GM12878 (cell line): ENCODE results near the gene PTPN12. TPM values are rescaled to one million over a fixed set of nuclear protein-coding genes. Genes with fewer than 3 reads are reported as not detected.
"Not testable (repeated sequence)": the region's sequence is repeated elsewhere in the genome, so short reads cannot be mapped to it uniquely, and the experiment has no call there.

Source experiments
- ATAC-seq: fragments of 200-7000 bp; cut with Tn5 transposase; 3 replicates; pipeline ENCODE4 v1.9.1; 2020; ENCODE audit warnings: mild to moderate bottlenecking, moderate library complexity
- BruUV-seq: library from RNA; stranded (reverse); fragments of 400-500 nt; replicated peaks from 2 replicates; lab custom pipeline; 2021; lab: Mats Ljungman, UMichigan
- CTCF ChIA-PET: fragments of 300-600 bp; sonication (Branson Sonifier 250); formaldehyde crosslinking; extraction: SDS; loops from one replicate; lab custom pipeline; 2021; ENCODE audit warnings: inconsistent platforms; lab: Yijun Ruan, JAX
- POLR2A ChIA-PET: fragments of 350-600 bp; formaldehyde crosslinking; extraction: SDS; loops from one replicate; lab custom pipeline; 2021; ENCODE audit warnings: inconsistent platforms; lab: Charles Lee
- RAD21 ChIA-PET: fragments of 300-600 bp; sonication (Branson Sonifier 250); formaldehyde crosslinking; loops from one replicate; lab custom pipeline; 2023; ENCODE audit warnings: antibody characterized with exemption; ENCODE audit not compliant: unreplicated experiment; lab: Charles Lee
- SMC1A ChIA-PET: fragments of 300-600 bp; sonication (Branson Sonifier 250); formaldehyde crosslinking; loops from one replicate; lab custom pipeline; 2023; ENCODE audit not compliant: unreplicated experiment, uncharacterized antibody; lab: Charles Lee
- DNase-seq: peaks from one replicate; pipeline ENCODE4 v3.0.0-alpha.2; 2011; ENCODE audit warnings: low read depth, low spot score
- FAIRE-seq: peaks from 3 replicates; lab custom pipeline; 2011; peaks lifted over from hg19 to GRCh38; lab: Jason Lieb, UNC
- H2AFZ ChIP-seq: 2 replicates; pipeline ENCODE4 v1.6.0; 2011; ENCODE audit warnings: low read depth, low read length, control low read depth; ENCODE audit not compliant: control insufficient read depth
- H3K27ac ChIP-seq: 2 replicates; pipeline ENCODE4 v1.5.1; 2011; ENCODE audit warnings: control low read depth; ENCODE audit not compliant: control insufficient read depth, insufficient read depth
- H3K27me3 ChIP-seq, 2 experiments: replicated peaks in 1 of 2; 2 replicates each; pipeline versions ENCODE4 v1.6.0 to v1.6.1; 2011; ENCODE audit warnings: low read length in 1 of 2; ENCODE audit not compliant: control insufficient read depth in 2 of 2, insufficient read depth in 2 of 2
- H3K36me3 ChIP-seq, 2 experiments: 2 replicates each; pipeline ENCODE4 v1.5.1; 2011; ENCODE audit warnings: low read length in 1 of 2; ENCODE audit not compliant: control insufficient read depth in 2 of 2, insufficient read depth in 2 of 2
- H3K4me1 ChIP-seq: 2 replicates; pipeline ENCODE4 v1.6.1; 2011; ENCODE audit warnings: mild to moderate bottlenecking, low read length, moderate library complexity, mixed read lengths; ENCODE audit not compliant: control insufficient read depth, insufficient read depth
- H3K4me2 ChIP-seq: 2 replicates; pipeline ENCODE4 v1.6.0; 2011; ENCODE audit warnings: control low read depth; ENCODE audit not compliant: control insufficient read depth, insufficient read depth
- H3K4me3 ChIP-seq: fragments of 200-600 bp; sonication (generic); 2 replicates; pipeline ENCODE4 v1.5.1; 2016
- H3K79me2 ChIP-seq: 2 replicates; pipeline ENCODE4 v1.6.0; 2011; ENCODE audit warnings: low read length; ENCODE audit not compliant: control insufficient read depth, insufficient read depth
- H3K9ac ChIP-seq: 2 replicates; pipeline ENCODE4 v1.8.0; 2011; ENCODE audit warnings: low read length, control low read depth, mixed read lengths; ENCODE audit not compliant: control insufficient read depth, insufficient read depth
- H3K9me3 ChIP-seq: replicated peaks from 3 replicates; pipeline ENCODE4 v1.5.1; 2011; ENCODE audit warnings: mild to moderate bottlenecking, low read length; ENCODE audit not compliant: control insufficient read depth, insufficient read depth
- H4K20me1 ChIP-seq: 2 replicates; pipeline ENCODE4 v1.6.0; 2011; ENCODE audit not compliant: control insufficient read depth, insufficient read depth
- YY1 ChIP-seq: IDR thresholded peaks from 2 replicates; pipeline ENCODE4 v1.6.1; 2011; ENCODE audit warnings: low read depth, mild to moderate bottlenecking, low read length
- ZNF207 ChIP-seq: fragments of 450-650 bp; IDR thresholded peaks from 2 replicates; pipeline ENCODE4 v1.6.1; 2014; ENCODE audit warnings: antibody characterized with exemption, mild to moderate bottlenecking, borderline replicate concordance
- WGBS: methylation state at CpG from one replicate; pipeline ENCODE4 v1.1.6; 2016; ENCODE audit warnings: low lambda C conversion rate; ENCODE audit not compliant: insufficient replicate concordance, insufficient coverage; ENCODE audit errors: missing lambda C conversion rate; 5-methylcytosine and 5-hydroxymethylcytosine counted together
- in situ Hi-C: fragments of 300-500 bp; cut with MboI; formaldehyde crosslinking; loops from 9 replicates; pipeline ENCODE4 v1.14.3; 2018; ENCODE audit warnings: mixed read lengths
- intact Hi-C: fragments of 100-400 bp; cut with micrococcal nuclease; formaldehyde crosslinking; loops from one replicate; pipeline ENCODE4 v1.14.2; 2022; ENCODE audit not compliant: unreplicated experiment
- polyA plus RNA-seq, 11 experiments: library from polyadenylated mRNA; depleted of rRNA in 4 of 11; unstranded in 6 of 11; stranded (reverse) in 5 of 11; fragments of >200 nt; fragmentation: Nextera tagmentation in 4 of 11; fragmentation: Illumina TruSeq in 1 of 11; extraction: Ambion mirVana in 4 of 11; extraction: Trizol in 1 of 11; gene quantifications; 1 replicate in 1 of 11; 2 replicates in 10 of 11; pipeline versions ENCODE4 v1.2.1 to v1.2.3, GENCODE V29; 2011 to 2016; ENCODE audit warnings: inconsistent platforms in 2 of 11, missing spikeins in 2 of 11, low read depth in 1 of 11
- total RNA-seq, 4 experiments: library from RNA; depleted of rRNA in 3 of 4; stranded (reverse); fragments of >200 nt in 3 of 4; fragmentation: Illumina TruSeq in 1 of 4; extraction: Trizol in 1 of 4; gene quantifications; 2 replicates each; pipeline versions ENCODE4 v1.2.1 to v1.2.3, GENCODE V29; 2013 to 2021

PTPN12 gene
- total and polyA plus RNA-seq, 10 of the 15 experiments (the other 5 are each of a cell fraction or from before 2014, with no cell fraction given) = 6.6 to 52.9 (median 17.4) TPM

DNA sequence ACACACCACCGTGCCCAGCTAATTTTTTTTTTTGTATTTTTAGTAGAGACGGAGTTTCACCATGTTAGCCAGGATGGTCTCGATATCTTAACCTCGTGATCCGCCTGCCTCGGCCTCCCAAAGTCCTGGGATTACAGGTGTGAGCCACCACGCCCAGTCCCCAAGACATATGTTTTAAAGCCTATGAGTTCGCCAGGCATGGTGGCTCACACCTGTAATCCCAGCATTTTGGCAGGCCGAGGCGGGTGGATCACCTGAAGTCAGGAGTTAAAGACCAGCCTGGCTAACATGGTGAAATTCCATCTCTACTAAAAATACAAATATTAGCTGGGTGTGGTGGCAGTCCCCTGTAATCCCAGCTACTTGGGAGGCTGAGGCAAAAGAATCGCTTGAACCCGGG is 115.7 kb downstream of the PTPN12 start:
- H3K4me2 ChIP-seq, H3K9ac ChIP-seq, FAIRE-seq, H4K20me1 ChIP-seq, H3K36me3 ChIP-seq, ATAC-seq, H3K4me3 ChIP-seq, DNase-seq, BruUV-seq, H2AFZ ChIP-seq, H3K27me3 ChIP-seq, H3K9me3 ChIP-seq, intact Hi-C loops, H3K4me1 ChIP-seq, H3K27ac ChIP-seq, H3K79me2 ChIP-seq: not testable (repeated sequence)
- in situ Hi-C loops = loop anchor here (10.0 kb wide), 1 partner anchor 282 kb away; no protein-coding TSS in a partner anchor
- RAD21 ChIA-PET = interaction anchor here (1.1 to 4.2 kb wide), 5 partner anchors 43 to 114 kb away, joined by 3 to 58 read pairs (median 5); partner anchors contain the start of gene RSBN1L
- POLR2A ChIA-PET = interaction anchor here (0.7 kb wide), 1 partner anchor 50 kb away, joined by 3 read pairs; no protein-coding TSS in a partner anchor
- WGBS = 97% methylated on average over 12 of the region's 12 CpGs
- CTCF ChIA-PET = interaction anchor here (0.7 to 14.1 kb wide), 17 partner anchors 11 to 390 kb away, joined by 3 to 225 read pairs (median 12); partner anchors contain the start of gene RSBN1L
- SMC1A ChIA-PET = interaction anchor here (0.7 to 6.6 kb wide), 7 partner anchors 10 to 410 kb away, joined by 3 to 75 read pairs (median 5); no protein-coding TSS in a partner anchor

- ATAC-seq = no peak
- no peaks in the 10 kb centered on the region for H3K4me1 ChIP-seq
- CTCF ChIA-PET = interaction anchor here (0.6 to 14.1 kb wide), 11 partner anchors 10 to 390 kb away, joined by 3 to 225 read pairs (median 12); partner anchors contain the start of gene RSBN1L
- no peak overlapping the region for H3K4me2 ChIP-seq
- no peak overlapping the region for H2AFZ ChIP-seq
- BruUV-seq = no TSS peak
- H3K36me3 ChIP-seq = no peaks in the 10 kb centered on the region
- no peaks in the 10 kb centered on the region for H4K20me1 ChIP-seq
- WGBS = 59% methylated on average over 2 of the region's 2 CpGs
- FAIRE-seq = no peak
- SMC1A ChIA-PET = interaction anchor here (0.6 to 6.6 kb wide), 7 partner anchors 48 to 286 kb away, joined by 3 to 75 read pairs (median 4); no protein-coding TSS in a partner anchor
- no peaks in the 10 kb centered on the region for H3K9me3 ChIP-seq
- RAD21 ChIA-PET = interaction anchor here (1.1 to 4.2 kb wide), 4 partner anchors 10 to 113 kb away, joined by 3 to 58 read pairs (median 4); no protein-coding TSS in a partner anchor
- no peaks in the 10 kb centered on the region for H3K79me2 ChIP-seq
- no peak overlapping the region for H3K9ac ChIP-seq
- in situ Hi-C loops (loop anchor here (10.0 kb wide), 1 partner anchor 281 kb away; no protein-coding TSS in a partner anchor), intact Hi-C loops (no loop called here)
- TF ChIP-seq YY1 = no peak
- TF ChIP-seq ZNF207 = no peak
- H3K27ac ChIP-seq = no peak overlapping the region
- no peaks in the 10 kb centered on the region for H3K27me3 ChIP-seq
- no peak overlapping the region for H3K4me3 ChIP-seq
- no peak for DNase-seq
- POLR2A ChIA-PET = no interaction called here
Observed at GRCh38 chr7:77653572-77653971, 116.5 kb downstream of the PTPN12 start.
